SK-N-MC (cell line): ENCODE measurements around the gene GOLGA5.
"Not testable (repeated sequence)": the region's sequence is repeated elsewhere in the genome, so short reads cannot be mapped to it uniquely, and the experiment has no call there.

Experiments
- EZH2 ChIP-seq: fragments of 200-600 bp; sonication (generic); IDR thresholded peaks from one replicate; pipeline ENCODE4 v1.6.1; 2017; ENCODE audit warnings: antibody characterized with exemption
- FOXP2 ChIP-seq: optimal IDR thresholded peaks from 2 replicates; pipeline ENCODE3; 2011; ENCODE audit warnings: mild to moderate bottlenecking, moderate library complexity; ENCODE audit not compliant: insufficient read depth; ENCODE audit errors: extremely low read length, control extremely low read depth
- POLR2AphosphoS5 ChIP-seq: IDR thresholded peaks from 2 replicates; pipeline ENCODE4 v1.6.1; 2012; ENCODE audit warnings: mild to moderate bottlenecking, low read depth, low read length, borderline replicate concordance

- not testable (repeated sequence) for TF ChIP-seq FOXP2, EZH2, POLR2AphosphoS5
These were observed 18.8 kb upstream of the GOLGA5 start for GRCh38 chr14:92775292-92775691.
